Testis (tissue), 3 donors: ENCODE results near the gene PRUNE2. TPM values are rescaled to one million over a fixed set of nuclear protein-coding genes. Genes with fewer than 3 reads are reported as not detected.

Source experiments
- DNase-seq: peaks from one replicate; pipeline ENCODE4 v3.0.0-alpha.2; 2019
- H3K27ac ChIP-seq, 2 donors: fragments of 200-600 bp; sonication (generic); one replicate each; pipeline ENCODE4 v1.5.1; 2019
- H3K27me3 ChIP-seq: fragments of 200-600 bp; sonication (generic); one replicate; pipeline ENCODE4 v1.5.1; 2019
- H3K36me3 ChIP-seq: fragments of 200-600 bp; sonication (generic); one replicate; pipeline ENCODE4 v1.5.1; 2017; ENCODE audit warnings: low read depth; ENCODE audit errors: missing control alignments
- H3K4me1 ChIP-seq: fragments of 200-600 bp; sonication (generic); one replicate; pipeline ENCODE4 v1.5.1; 2019
- H3K4me3 ChIP-seq, 2 donors: fragments of 200-600 bp; sonication (generic); one replicate each; pipeline ENCODE4 v1.5.1; 2017 to 2019
- H3K9me3 ChIP-seq: fragments of 200-600 bp; sonication (generic); one replicate; pipeline ENCODE4 v1.5.1; 2017
- POLR2A ChIP-seq: fragments of 450-650 bp; IDR thresholded peaks from one replicate; pipeline ENCODE4 v1.6.1; 2017; ENCODE audit warnings: antibody characterized with exemption, mild to moderate bottlenecking, moderate library complexity
- WGBS, 2 donors: methylation state at CpG; one replicate each; pipeline ENCODE4 v1.1.5; 2018; 5-methylcytosine and 5-hydroxymethylcytosine counted together
- intact Hi-C: fragments of 100-400 bp; cut with DNase I; formaldehyde crosslinking; loops from one replicate; pipeline ENCODE4 v1.15.1; 2023; ENCODE audit warnings: low total_unique reads
- polyA plus RNA-seq: library from polyadenylated mRNA; stranded (reverse); fragments of 350-450 nt; fragmentation: Illumina TruSeq; extraction: RNeasy Lipid Tissue Mini Kit (QIAGEN cat#74804); gene quantifications from one replicate; pipeline ENCODE4 v1.2.3, GENCODE V29; 2014; ENCODE audit warnings: low read depth, low replicate concordance; ENCODE audit not compliant: insufficient read depth
- total RNA-seq, 2 donors: library from RNA; depleted of rRNA; stranded (reverse); fragments of >200 nt; gene quantifications; one replicate each; pipeline ENCODE4 v1.2.3, GENCODE V29; 2016
- TF ChIP-seq, protein P1 (sequence below), 3 experiments: fragments of 450-650 bp in 2 of 3; fragments of 200-600 bp in 1 of 3; sonication (generic) in 1 of 3; IDR thresholded peaks; one replicate each; pipeline ENCODE4 v1.5.1; 2016 to 2019; ENCODE audit warnings: antibody characterized with exemption in 3 of 3, mild to moderate bottlenecking in 2 of 3, moderate library complexity in 1 of 3

The PRUNE2 gene
- total and polyA plus RNA-seq, 3 donors from 2014 or later, result 15.8 to 19.3 (median 17.2) TPM

GRCh38 chr9:76603931-76604570 is 301.9 kb downstream of the PRUNE2 start:
- no peak for DNase-seq
- no peaks in the 10 kb centered on the region for H3K4me1 ChIP-seq
- H3K27me3 ChIP-seq, result no peaks in the 10 kb centered on the region
- no peak for TF ChIP-seq POLR2A
- TF ChIP-seq, protein P1, sequence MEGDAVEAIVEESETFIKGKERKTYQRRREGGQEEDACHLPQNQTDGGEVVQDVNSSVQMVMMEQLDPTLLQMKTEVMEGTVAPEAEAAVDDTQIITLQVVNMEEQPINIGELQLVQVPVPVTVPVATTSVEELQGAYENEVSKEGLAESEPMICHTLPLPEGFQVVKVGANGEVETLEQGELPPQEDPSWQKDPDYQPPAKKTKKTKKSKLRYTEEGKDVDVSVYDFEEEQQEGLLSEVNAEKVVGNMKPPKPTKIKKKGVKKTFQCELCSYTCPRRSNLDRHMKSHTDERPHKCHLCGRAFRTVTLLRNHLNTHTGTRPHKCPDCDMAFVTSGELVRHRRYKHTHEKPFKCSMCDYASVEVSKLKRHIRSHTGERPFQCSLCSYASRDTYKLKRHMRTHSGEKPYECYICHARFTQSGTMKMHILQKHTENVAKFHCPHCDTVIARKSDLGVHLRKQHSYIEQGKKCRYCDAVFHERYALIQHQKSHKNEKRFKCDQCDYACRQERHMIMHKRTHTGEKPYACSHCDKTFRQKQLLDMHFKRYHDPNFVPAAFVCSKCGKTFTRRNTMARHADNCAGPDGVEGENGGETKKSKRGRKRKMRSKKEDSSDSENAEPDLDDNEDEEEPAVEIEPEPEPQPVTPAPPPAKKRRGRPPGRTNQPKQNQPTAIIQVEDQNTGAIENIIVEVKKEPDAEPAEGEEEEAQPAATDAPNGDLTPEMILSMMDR (IDR thresholded peaks at IDR 0.05), result no peak
- H3K4me3 ChIP-seq, result no peak overlapping the region
- no peaks in the 10 kb centered on the region for H3K9me3 ChIP-seq
- WGBS, 2 donors, result 89 to 90% methylated on average over 3 of the region's 3 CpGs
- no peak overlapping the region for H3K27ac ChIP-seq
- H3K36me3 ChIP-seq, result no peaks in the 10 kb centered on the region
- intact Hi-C loops, result no loop called here

DNA sequence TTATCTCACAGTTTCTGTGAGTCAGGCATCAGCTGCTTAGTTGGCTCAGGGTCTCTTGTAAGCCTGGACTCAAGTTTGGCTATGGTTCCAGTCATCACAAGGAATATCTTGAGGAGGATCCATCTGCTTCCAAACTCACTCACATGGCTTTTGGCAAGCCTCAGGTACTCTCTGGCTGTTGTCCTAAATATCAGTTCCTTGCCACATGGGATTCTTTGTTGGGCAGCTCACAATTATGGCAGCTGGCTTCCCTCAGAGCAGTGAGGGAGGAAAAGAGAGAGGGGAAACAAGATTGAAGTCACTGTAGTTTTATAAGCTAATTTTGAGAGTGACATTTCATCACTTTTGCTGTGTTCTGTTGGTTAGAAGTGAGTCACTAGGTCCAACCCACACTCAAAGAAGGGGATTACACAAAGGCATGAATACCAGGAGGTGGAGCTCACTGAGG is 302.4 kb downstream of the PRUNE2 start:
- DNase-seq, result no peak
- no peaks in the 10 kb centered on the region for H3K36me3 ChIP-seq
- no peaks in the 10 kb centered on the region for H3K9me3 ChIP-seq
- intact Hi-C loops, result no loop called here
- TF ChIP-seq, protein P1 (IDR thresholded peaks at IDR 0.05), result no peak
- TF ChIP-seq POLR2A, result no peak
- no peak overlapping the region for H3K27ac ChIP-seq
- H3K27me3 ChIP-seq, result no peaks in the 10 kb centered on the region
- no peak overlapping the region for H3K4me3 ChIP-seq
- no peaks in the 10 kb centered on the region for H3K4me1 ChIP-seq

- Histone ChIP-seq H3K4me1 (no peaks in the 10 kb centered on the region), H3K27ac (no peak overlapping the region), H3K4me3 (no peak overlapping the region), H3K36me3 (no peaks in the 10 kb centered on the region), H3K9me3 (no peaks in the 10 kb centered on the region), H3K27me3 (no peaks in the 10 kb centered on the region)
- 100% methylated on average over 1 of the region's 1 CpG for WGBS, 2 donors
- intact Hi-C loops, result no loop called here
- no peak for TF ChIP-seq POLR2A
- TF ChIP-seq, protein P1 (IDR thresholded peaks at IDR 0.05), result no peak
- no peak for DNase-seq
These were observed 303.7 kb downstream of the PRUNE2 start for GRCh38 chr9:76602199-76602598.

DNA sequence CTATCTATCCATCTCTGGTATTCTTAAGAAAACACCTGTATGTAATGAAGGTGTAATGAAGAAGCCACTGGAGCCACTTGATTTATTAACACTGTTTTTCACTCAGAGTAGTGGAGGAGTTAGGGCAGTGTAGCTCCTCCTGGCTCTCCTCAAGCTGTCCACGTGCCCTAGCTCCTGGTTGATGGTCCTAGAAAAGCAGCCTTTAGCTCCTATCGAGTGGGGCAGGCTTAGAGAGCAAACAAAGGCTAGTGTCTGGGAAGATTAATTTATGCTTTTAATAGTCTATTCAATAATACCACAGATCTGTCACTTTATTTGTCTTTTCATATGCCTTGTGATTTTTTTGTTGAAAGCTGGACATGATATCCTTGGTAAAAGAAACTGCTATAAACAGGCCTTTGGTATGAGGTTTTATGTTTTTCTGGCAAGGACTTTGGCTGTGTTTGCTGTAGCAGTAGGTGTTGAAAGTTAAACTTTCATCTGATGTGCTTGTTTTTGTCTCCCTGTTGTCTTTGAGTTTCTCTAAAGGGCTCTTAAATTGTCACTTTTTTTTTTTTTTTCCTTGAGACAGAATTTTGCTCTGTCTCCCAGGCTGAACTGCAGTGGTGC is 305.8 kb downstream of the PRUNE2 start:
- WGBS, 2 donors, result 63 to 76% methylated on average over 2 of the region's 2 CpGs
- no peak for DNase-seq
- Histone ChIP-seq H3K36me3 (no peaks in the 10 kb centered on the region), H3K27me3 (no peaks in the 10 kb centered on the region), H3K27ac (no peak overlapping the region), H3K4me1 (no peaks in the 10 kb centered on the region), H3K4me3 (no peak overlapping the region), H3K9me3 (no peaks in the 10 kb centered on the region)
- intact Hi-C loops, result no loop called here
- no peak for TF ChIP-seq POLR2A
- TF ChIP-seq, protein P1 (IDR thresholded peaks at IDR 0.05), result no peak

- 83 to 84% methylated on average over 4 of the region's 4 CpGs for WGBS, 2 donors
- no peaks in the 10 kb centered on the region for H3K36me3 ChIP-seq
- DNase-seq, result no peak
- no peaks in the 10 kb centered on the region for H3K9me3 ChIP-seq
- H3K4me1 ChIP-seq, result no peaks in the 10 kb centered on the region
- no peaks in the 10 kb centered on the region for H3K27me3 ChIP-seq
- no peak for TF ChIP-seq POLR2A
- TF ChIP-seq, protein P1 (IDR thresholded peaks at IDR 0.05), result no peak
- no peak overlapping the region for H3K27ac ChIP-seq
- intact Hi-C loops, result no loop called here
- no peak overlapping the region for H3K4me3 ChIP-seq
These were observed 306.9 kb downstream of the PRUNE2 start for GRCh38 chr9:76598981-76599380.
